Myometrial cell (primary cell): ENCODE measurements around the gene KLK6. TPM values are rescaled to one million over a fixed set of nuclear protein-coding genes. Genes with fewer than 3 reads are reported as not detected.

Experiments
- total RNA-seq: library from RNA; depleted of rRNA; stranded (reverse); fragments of >200 nt; gene quantifications from 2 replicates; pipeline ENCODE4 v1.2.3, GENCODE V29; 2015

KLK6 gene
- total RNA-seq = not detected in 2 replicates

GRCh38 chr19:50969413-50969760 is at the start of gene KLK6:
Gene KLK6 (minus strand): TSS chr19:50969591. CDS start chr19:50968104, 1,487 bp downstream.

GRCh38 chr19:51001515-51001914 is 32.1 kb upstream of the KLK6 start, which contains the start of gene KLK8:
Gene KLK8 (minus strand): TSS chr19:51001604. CDS start chr19:51001167, 437 bp downstream.

GRCh38 chr19:50983625-50984292 is 14.4 kb upstream of the KLK6 start, which contains the start of gene KLK7:
Gene KLK7 (minus strand): TSS chr19:50983917. CDS start chr19:50982399, 1,518 bp downstream.

GRCh38 chr19:50952910-50953309 is 16.5 kb downstream of the KLK6 start, which contains the start of gene KLK5:
Gene KLK5 (minus strand): TSS chr19:50953038. CDS start chr19:50952657, 381 bp downstream.

GRCh38 chr19:50911206-50912101 is 57.9 kb downstream of the KLK6 start, which contains the start of gene KLK4:
Gene KLK4 (minus strand): TSS chr19:50911395. CDS start chr19:50910738, 657 bp downstream.

Other genes starting within 250 kb of the KLK6 start
- 6.6 and 10.6 TPM in 2 replicates for gene SHANK1, start 249.8 kb downstream of the KLK6 start, total RNA-seq
- gene CLEC11A, start 246.2 kb downstream of the KLK6 start, total RNA-seq = 167 and 170 TPM in 2 replicates
- gene GPR32, start 199.1 kb downstream of the KLK6 start, total RNA-seq = not detected in 2 replicates
- gene ACP4, start 179.2 kb downstream of the KLK6 start, total RNA-seq = not detected in 2 replicates
- gene KLK1, start 145.8 kb downstream of the KLK6 start, total RNA-seq = not detected in 2 replicates
- not detected in 2 replicates for gene KLK15, start 136.0 kb downstream of the KLK6 start, total RNA-seq
- gene KLK3, start 114.7 kb downstream of the KLK6 start, total RNA-seq = not detected in 2 replicates
- gene KLK2, start 96.2 kb downstream of the KLK6 start, total RNA-seq = not detected in 2 replicates
- not detected in 2 replicates for gene KLK4, start 58.2 kb downstream of the KLK6 start, total RNA-seq
- gene KLK5, start 16.6 kb downstream of the KLK6 start, total RNA-seq = not detected in 2 replicates
- not detected in 2 replicates for gene KLK7, start 14.3 kb upstream of the KLK6 start, total RNA-seq
- gene KLK8, start 32.0 kb upstream of the KLK6 start, total RNA-seq = not detected in 2 replicates
- not detected in 2 replicates for gene KLK10, start 50.1 kb upstream of the KLK6 start, total RNA-seq
- not detected in 2 replicates for gene KLK11, start 57.0 kb upstream of the KLK6 start, total RNA-seq
- gene KLK12, start 65.4 kb upstream of the KLK6 start, total RNA-seq = not detected in 2 replicates
- not detected in 2 replicates for gene KLK13, start 95.5 kb upstream of the KLK6 start, total RNA-seq
- gene KLK14, start 113.3 kb upstream of the KLK6 start, total RNA-seq = not detected in 2 replicates
- gene CTU1, start 138.8 kb upstream of the KLK6 start, total RNA-seq = 9.4 and 9.8 TPM in 2 replicates
- 1.1 TPM in 1 of 2 replicates, not detected in the other for gene SIGLEC9, start 155.3 kb upstream of the KLK6 start, total RNA-seq
- not detected in 2 replicates for gene SIGLEC7, start 172.7 kb upstream of the KLK6 start, total RNA-seq